H1 (cell line): Measurements from ENCODE around the gene UBE4B. TPM values are rescaled to one million over a fixed set of nuclear protein-coding genes. Genes with fewer than 3 reads are reported as not detected.

ENCODE experiments used
- CTCF ChIA-PET: fragments of 300-600 bp; sonication (Branson Sonifier 250); formaldehyde crosslinking; loops from one replicate; lab custom pipeline; 2021; ENCODE audit not compliant: partially characterized antibody; lab: Charles Lee
- POLR2A ChIA-PET: fragments of 300-600 bp; sonication (Branson Sonifier 250); formaldehyde crosslinking; loops from one replicate; lab custom pipeline; 2021; ENCODE audit warnings: inconsistent platforms; ENCODE audit not compliant: partially characterized antibody; lab: Charles Lee
- DNase-seq, 2 experiments: peaks; one replicate each; pipeline versions ENCODE4 v3.0.0 to v3.0.0-alpha.2; 2010 to 2022; ENCODE audit warnings: low spot score in 2 of 2, low read depth in 1 of 2, mixed read lengths in 1 of 2
- FAIRE-seq: peaks from 2 replicates; lab custom pipeline; 2011; peaks lifted over from hg19 to GRCh38; lab: Jason Lieb, UNC
- H2AFZ ChIP-seq: 2 replicates; pipeline ENCODE4 v1.8.1; 2012; ENCODE audit warnings: low read length, inconsistent platforms
- H2AK5ac ChIP-seq: 2 replicates; pipeline ENCODE4 v1.6.1; 2013; ENCODE audit warnings: low read depth, low read length
- H2BK120ac ChIP-seq: replicated peaks from 2 replicates; pipeline ENCODE3; 2013; ENCODE audit warnings: low read depth, low read length, inconsistent platforms
- H2BK12ac ChIP-seq: 2 replicates; pipeline ENCODE4 v1.6.1; 2013; ENCODE audit warnings: low read depth, low read length
- H2BK15ac ChIP-seq: 2 replicates; pipeline ENCODE4 v1.6.1; 2013; ENCODE audit warnings: low read length
- H2BK20ac ChIP-seq: 2 replicates; pipeline ENCODE4 v1.6.1; 2013; ENCODE audit warnings: low read length
- H2BK5ac ChIP-seq: 2 replicates; pipeline ENCODE4 v1.6.1; 2013; ENCODE audit warnings: low read depth, low read length
- H3K14ac ChIP-seq: 2 replicates; pipeline ENCODE4 v1.6.1; 2013; ENCODE audit warnings: inconsistent platforms; ENCODE audit not compliant: insufficient read length
- H3K18ac ChIP-seq: 2 replicates; pipeline ENCODE4 v1.6.1; 2013; ENCODE audit warnings: low read length; ENCODE audit errors: extremely low read depth
- H3K23ac ChIP-seq: 2 replicates; pipeline ENCODE4 v1.6.1; 2013; ENCODE audit warnings: inconsistent platforms; ENCODE audit not compliant: insufficient read length
- H3K23me2 ChIP-seq: 2 replicates; pipeline ENCODE4 v1.6.1; 2013; ENCODE audit warnings: low read depth, low read length
- H3K27ac ChIP-seq: 2 replicates; pipeline ENCODE4 v1.6.1; 2011; ENCODE audit warnings: low read depth, low read length, inconsistent platforms
- H3K27me3 ChIP-seq, 4 experiments: replicated peaks in 1 of 4; 1 replicate in 1 of 4; 2 replicates in 3 of 4; pipeline versions ENCODE4 v1.6.1 to v1.8.1; 2011 to 2013; ENCODE audit warnings: low read length in 3 of 4, mild to moderate bottlenecking in 3 of 4, inconsistent platforms in 2 of 4, mixed read lengths in 2 of 4, moderate library complexity in 1 of 4; ENCODE audit not compliant: control insufficient read depth in 3 of 4, insufficient read depth in 3 of 4; ENCODE audit errors: extremely low read depth in 1 of 4
- H3K36me3 ChIP-seq, 4 experiments: 2 replicates each; pipeline versions ENCODE4 v1.6.1 to v1.8.1; 2011 to 2013; ENCODE audit warnings: mild to moderate bottlenecking in 4 of 4, low read length in 3 of 4, moderate library complexity in 2 of 4, control low read depth in 1 of 4, inconsistent platforms in 1 of 4; ENCODE audit not compliant: insufficient read depth in 4 of 4, control insufficient read depth in 2 of 4
- H3K4ac ChIP-seq: replicated peaks from 2 replicates; pipeline ENCODE3; 2013; ENCODE audit warnings: low read length, low read depth, mixed read lengths, inconsistent platforms; ENCODE audit not compliant: insufficient read length
- H3K4me1 ChIP-seq, 4 experiments: replicated peaks in 1 of 4; 1 replicate in 1 of 4; 2 replicates in 3 of 4; pipeline versions ENCODE4 v1.6.1 to v1.8.1; 2011 to 2013; ENCODE audit warnings: low read length in 3 of 4, inconsistent platforms in 2 of 4, mixed read lengths in 1 of 4; ENCODE audit not compliant: insufficient read depth in 4 of 4, control insufficient read depth in 3 of 4
- H3K4me2 ChIP-seq, 2 experiments: 2 replicates each; pipeline versions ENCODE4 v1.6.1 to v1.8.1; 2011 to 2013; ENCODE audit warnings: low read depth in 2 of 2, low read length in 2 of 2, control low read depth in 1 of 2, inconsistent platforms in 1 of 2, mild to moderate bottlenecking in 1 of 2; ENCODE audit not compliant: insufficient read depth in 1 of 2
- H3K4me3 ChIP-seq, 4 experiments: fragments of 200-600, 300-600 bp in 1 of 4; sonication (generic), shearing (Covaris generic), sonication (Bioruptor Twin) in 1 of 4; 2 replicates each; pipeline versions ENCODE4 v1.5.1 to v1.8.1; 2011 to 2016; ENCODE audit warnings: low read length in 4 of 4, low read depth in 3 of 4, control low read depth in 2 of 4, inconsistent platforms in 2 of 4, mild to moderate bottlenecking in 2 of 4, mixed read lengths in 1 of 4, moderate library complexity in 1 of 4; ENCODE audit not compliant: insufficient read depth in 2 of 4; ENCODE audit errors: extremely low read depth in 1 of 4
- H3K56ac ChIP-seq: replicated peaks from 2 replicates; pipeline ENCODE3; 2013; ENCODE audit warnings: low read depth, mild to moderate bottlenecking, mixed read lengths, low read length, inconsistent platforms; ENCODE audit not compliant: insufficient read length
- H3K79me1 ChIP-seq: 2 replicates; pipeline ENCODE4 v1.6.1; 2013; ENCODE audit warnings: low read depth, low read length, control low read depth
- H3K79me2 ChIP-seq, 2 experiments: 2 replicates each; pipeline versions ENCODE4 v1.6.1 to v1.8.1; 2012 to 2013; ENCODE audit warnings: low read length in 2 of 2, mild to moderate bottlenecking in 2 of 2, inconsistent platforms in 1 of 2; ENCODE audit not compliant: insufficient read depth in 2 of 2, control insufficient read depth in 1 of 2
- H3K9ac ChIP-seq, 4 experiments: replicated peaks in 1 of 4; 1 replicate in 1 of 4; 2 replicates in 3 of 4; pipeline versions ENCODE4 v1.6.1 to v1.8.1; 2011 to 2013; ENCODE audit warnings: low read depth in 3 of 4, low read length in 3 of 4, control low read depth in 2 of 4, mild to moderate bottlenecking in 2 of 4, moderate library complexity in 2 of 4, inconsistent platforms in 1 of 4; ENCODE audit errors: extremely low read depth in 1 of 4
- H3K9me3 ChIP-seq, 2 experiments: 2 replicates each; pipeline versions ENCODE4 v1.6.1 to v1.8.1; 2012 to 2013; ENCODE audit warnings: mild to moderate bottlenecking in 2 of 2, moderate library complexity in 2 of 2, control low read depth in 1 of 2, inconsistent platforms in 1 of 2, low read depth in 1 of 2, low read length in 1 of 2, mixed read lengths in 1 of 2; ENCODE audit not compliant: insufficient read depth in 2 of 2
- H4K20me1 ChIP-seq, 2 experiments: replicated peaks in 1 of 2; 2 replicates each; pipeline versions ENCODE3 to v1.8.1; 2011 to 2013; ENCODE audit warnings: inconsistent platforms in 2 of 2, low read length in 2 of 2, mild to moderate bottlenecking in 1 of 2; ENCODE audit not compliant: insufficient read depth in 2 of 2, control insufficient read depth in 1 of 2
- H4K5ac ChIP-seq: 2 replicates; pipeline ENCODE4 v1.6.1; 2013; ENCODE audit warnings: low read length, low read depth, mixed read lengths, inconsistent platforms; ENCODE audit not compliant: insufficient read length
- H4K8ac ChIP-seq: 2 replicates; pipeline ENCODE4 v1.8.0; 2013; ENCODE audit warnings: mild to moderate bottlenecking, moderate library complexity, low read length, inconsistent platforms; ENCODE audit not compliant: insufficient read depth; ENCODE audit errors: extremely low read depth
- H4K91ac ChIP-seq: replicated peaks from 2 replicates; pipeline ENCODE3; 2013; ENCODE audit warnings: low read length, mixed read lengths, inconsistent platforms; ENCODE audit not compliant: insufficient read length
- EZH2 ChIP-seq: fragments of 200-600 bp; sonication (generic); IDR thresholded peaks from 2 replicates; pipeline ENCODE4 v1.7.1; 2012; ENCODE audit warnings: low read depth, mild to moderate bottlenecking, moderate library complexity, low read length, inconsistent platforms; ENCODE audit not compliant: severe bottlenecking
- RAD21 ChIP-seq, 2 experiments: IDR thresholded peaks in 1 of 2; conservative IDR thresholded peaks in 1 of 2; 2 replicates each; pipeline ENCODE4 v1.6.1; 2011; ENCODE audit warnings: low read depth in 2 of 2, low read length in 2 of 2, improper control_type of control experiment in 1 of 2, inconsistent platforms in 1 of 2, mild to moderate bottlenecking in 1 of 2, moderate library complexity in 1 of 2
- RXRA ChIP-seq: IDR thresholded peaks from 2 replicates; pipeline ENCODE4 v1.6.1; 2011; ENCODE audit warnings: low read depth, mild to moderate bottlenecking, low read length, moderate library complexity; ENCODE audit not compliant: insufficient read depth
- SP4 ChIP-seq: IDR thresholded peaks from 2 replicates; pipeline ENCODE4 v1.6.1; 2012; ENCODE audit warnings: low read length, inconsistent platforms
- TBP ChIP-seq: IDR thresholded peaks from 2 replicates; pipeline ENCODE4 v1.6.1; 2011; ENCODE audit warnings: low read depth, low read length, improper control_type of control experiment
- WGBS, 2 experiments: shearing (Covaris generic) in 1 of 2; methylation state at CpG; one replicate each; pipeline versions ENCODE4 v1.1.6 to v1.1.7; 2013 to 2015; ENCODE audit warnings: low lambda C conversion rate in 2 of 2, mixed read lengths in 2 of 2, inconsistent platforms in 1 of 2, low coverage in 1 of 2, missing lambda C conversion rate in 1 of 2; ENCODE audit not compliant: insufficient replicate concordance in 2 of 2, insufficient coverage in 1 of 2, insufficient read length in 1 of 2; ENCODE audit errors: extremely low coverage in 1 of 2, missing lambda C conversion rate in 1 of 2; 5-methylcytosine and 5-hydroxymethylcytosine counted together
- polyA plus RNA-seq, 7 experiments: library from polyadenylated mRNA; depleted of rRNA in 3 of 7; stranded (reverse) in 5 of 7; unstranded in 2 of 7; fragments of >200 nt in 5 of 7; fragments of 200-250 nt in 2 of 7; gene quantifications; 1 replicate in 5 of 7; 2 replicates in 1 of 7; 4 replicates in 1 of 7; pipeline versions ENCODE4 v1.2.1 to v1.2.3, GENCODE V29; 2011 to 2013; ENCODE audit warnings: missing spikeins in 2 of 7, mixed read lengths in 2 of 7
- total RNA-seq: library from RNA; stranded (reverse); fragmentation: NEBNext Ultra II Directional; extraction: Animal tissue kit (Norgen Biotek cat#: 25700); gene quantifications from 2 replicates; pipeline ENCODE4 v1.2.1, GENCODE V29; 2021
- TF ChIP-seq, protein P1 (sequence below), 3 experiments: IDR thresholded peaks; 1 replicate in 2 of 3; 2 replicates in 1 of 3; pipeline versions ENCODE4 v1.5.1 to v1.6.1; 2011; ENCODE audit warnings: low read length in 3 of 3, mild to moderate bottlenecking in 3 of 3, inconsistent platforms in 2 of 3, low read depth in 1 of 3, moderate library complexity in 1 of 3; ENCODE audit not compliant: insufficient read depth in 1 of 3; ENCODE audit errors: control extremely low read depth in 1 of 3
- TF ChIP-seq, protein P2 (sequence below): IDR thresholded peaks from 2 replicates; pipeline ENCODE4 v1.6.1; 2012; ENCODE audit warnings: inconsistent platforms

UBE4B gene
- total and polyA plus RNA-seq, 2 of the 8 experiments (the other 6 are each of a cell fraction or from before 2014, with no cell fraction given), result 24.5 to 90.1 TPM

DNA sequence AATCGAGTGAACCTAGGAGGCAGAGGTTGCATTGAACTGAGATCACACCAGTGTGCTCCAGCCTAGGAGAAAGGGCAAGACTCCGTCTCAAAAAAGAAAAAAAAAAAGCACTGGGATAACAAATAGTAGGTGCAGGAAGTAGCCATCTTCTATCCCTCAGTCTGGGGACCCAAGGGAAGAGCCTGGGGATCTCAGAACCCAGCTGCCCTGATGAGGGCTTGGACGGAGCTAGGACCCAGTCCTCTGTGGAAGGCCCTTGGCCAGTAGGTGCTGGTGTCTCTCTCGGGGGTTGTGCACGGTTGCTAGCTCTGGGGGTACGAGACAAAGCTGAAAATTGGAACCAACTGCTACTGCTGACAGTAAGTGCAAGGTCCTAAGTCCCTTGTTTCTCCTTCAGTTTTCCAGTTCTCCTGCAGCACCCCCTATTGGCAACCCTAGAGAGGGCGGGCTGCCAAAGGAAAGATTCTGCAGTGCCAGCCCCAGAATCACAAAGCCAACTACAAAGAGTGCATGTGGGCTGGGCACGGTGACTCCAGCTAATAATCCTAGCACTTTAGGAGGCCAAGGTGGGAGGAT, 120.0 kb downstream of the UBE4B start:
- H4K91ac ChIP-seq, result no peak overlapping the region
- no peaks in the 10 kb centered on the region for H4K20me1 ChIP-seq
- H3K27ac ChIP-seq, result no peak overlapping the region
- no peak overlapping the region for H2BK120ac ChIP-seq
- H3K9me3 ChIP-seq, result no peaks in the 10 kb centered on the region
- H2BK15ac ChIP-seq, result no peak overlapping the region
- DNase-seq (peak in 1 of 2 experiments; percentile 87), FAIRE-seq (no peak)
- no peak overlapping the region for H2BK20ac ChIP-seq
- H3K36me3 ChIP-seq, result peaks cover 0 to 17% (median 4%) of the 10 kb centered on the region in 4 experiments; a peak in 3 of 8 replicates
- POLR2A ChIA-PET, result interaction anchor here (1.0 kb wide), 1 partner anchor 60 kb away, joined by 4 read pairs; no protein-coding TSS in a partner anchor
- H3K79me2 ChIP-seq, result no peaks in the 10 kb centered on the region
- no peak overlapping the region for H3K4ac ChIP-seq
- no peak overlapping the region for H3K56ac ChIP-seq
- H2BK5ac ChIP-seq, result no peak overlapping the region
- H3K9ac ChIP-seq, result no peak overlapping the region
- no peaks in the 10 kb centered on the region for H3K27me3 ChIP-seq
- no peak overlapping the region for H3K4me3 ChIP-seq
- H4K5ac ChIP-seq, result peak overlapping the region; percentile 6
- H2AK5ac ChIP-seq, result no peak overlapping the region
- H3K23ac ChIP-seq, result no peak overlapping the region
- H3K4me1 ChIP-seq, result no peaks in the 10 kb centered on the region; a peak in 1 of 7 replicates
- no peak overlapping the region for H2AFZ ChIP-seq
- no peak overlapping the region for H4K8ac ChIP-seq
- WGBS, 2 experiments, result 86% methylated on average over 8 of the region's 8 CpGs; no CpG with 5 or more reads in 1 of the 2 experiments
- H3K79me1 ChIP-seq, result no peaks in the 10 kb centered on the region
- H3K18ac ChIP-seq, result no peak overlapping the region
- no peak overlapping the region for H3K4me2 ChIP-seq
- no peaks in the 10 kb centered on the region for H3K23me2 ChIP-seq
- CTCF ChIA-PET, result interaction anchor here (0.6 to 3.8 kb wide), 40 partner anchors 8 to 1070 kb away, joined by 3 to 21 read pairs (median 4); no protein-coding TSS in a partner anchor
- no peak overlapping the region for H3K14ac ChIP-seq
- H2BK12ac ChIP-seq, result no peak overlapping the region
- TF ChIP-seq, protein P1, sequence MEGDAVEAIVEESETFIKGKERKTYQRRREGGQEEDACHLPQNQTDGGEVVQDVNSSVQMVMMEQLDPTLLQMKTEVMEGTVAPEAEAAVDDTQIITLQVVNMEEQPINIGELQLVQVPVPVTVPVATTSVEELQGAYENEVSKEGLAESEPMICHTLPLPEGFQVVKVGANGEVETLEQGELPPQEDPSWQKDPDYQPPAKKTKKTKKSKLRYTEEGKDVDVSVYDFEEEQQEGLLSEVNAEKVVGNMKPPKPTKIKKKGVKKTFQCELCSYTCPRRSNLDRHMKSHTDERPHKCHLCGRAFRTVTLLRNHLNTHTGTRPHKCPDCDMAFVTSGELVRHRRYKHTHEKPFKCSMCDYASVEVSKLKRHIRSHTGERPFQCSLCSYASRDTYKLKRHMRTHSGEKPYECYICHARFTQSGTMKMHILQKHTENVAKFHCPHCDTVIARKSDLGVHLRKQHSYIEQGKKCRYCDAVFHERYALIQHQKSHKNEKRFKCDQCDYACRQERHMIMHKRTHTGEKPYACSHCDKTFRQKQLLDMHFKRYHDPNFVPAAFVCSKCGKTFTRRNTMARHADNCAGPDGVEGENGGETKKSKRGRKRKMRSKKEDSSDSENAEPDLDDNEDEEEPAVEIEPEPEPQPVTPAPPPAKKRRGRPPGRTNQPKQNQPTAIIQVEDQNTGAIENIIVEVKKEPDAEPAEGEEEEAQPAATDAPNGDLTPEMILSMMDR (IDR thresholded peaks at IDR 0.05; ENCODE audit: control extremely low read depth in 1 of 3, insufficient read depth in 1 of 3, low read depth in 1 of 3, low read length in 3 of 3), result peak; percentile 67 to 90 (median 80)
- TF ChIP-seq SP4 (no peak), RAD21 (IDR thresholded peaks at IDR 0.05 in 1 of 2, conservative IDR thresholded peaks at IDR 0.05 in 1 of 2; ENCODE audit: low read depth in 2 of 2, low read length in 2 of 2) (peak; percentile 72 to 82), RXRA (no peak), EZH2 (no peak), TBP (no peak)
- TF ChIP-seq, protein P2, sequence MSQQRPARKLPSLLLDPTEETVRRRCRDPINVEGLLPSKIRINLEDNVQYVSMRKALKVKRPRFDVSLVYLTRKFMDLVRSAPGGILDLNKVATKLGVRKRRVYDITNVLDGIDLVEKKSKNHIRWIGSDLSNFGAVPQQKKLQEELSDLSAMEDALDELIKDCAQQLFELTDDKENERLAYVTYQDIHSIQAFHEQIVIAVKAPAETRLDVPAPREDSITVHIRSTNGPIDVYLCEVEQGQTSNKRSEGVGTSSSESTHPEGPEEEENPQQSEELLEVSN, result no peak
